HG02798 (cell line): ENCODE results near the gene ACSM6.
"Not testable (repeated sequence)": the region's sequence is repeated elsewhere in the genome, so short reads cannot be mapped to it uniquely, and the experiment has no call there.

Source experiments
- ATAC-seq: cut with Tn5 transposase; IDR thresholded peaks from one replicate; pipeline ENCODE4 v1.9.1; 2021; ENCODE audit warnings: mild to moderate bottlenecking; ENCODE audit not compliant: unreplicated experiment, poor library complexity

ACSM6 gene

GRCh38 chr10:95214369-95214768 lies 20.3 kb downstream of the ACSM6 start:
- ATAC-seq, result no peak

- peak; percentile 63 for ATAC-seq
Observed at GRCh38 chr10:95214793-95215192, 20.8 kb downstream of the ACSM6 start.

- ATAC-seq, result no peak
Observed at GRCh38 chr10:95217476-95217875, 23.4 kb downstream of the ACSM6 start.

- no peak for ATAC-seq
Observed at GRCh38 chr10:95220539-95220938, 26.5 kb downstream of the ACSM6 start.

- no peak for ATAC-seq
Observed at GRCh38 chr10:95221124-95221523, 27.1 kb downstream of the ACSM6 start.

GRCh38 chr10:95225136-95225535 lies 31.1 kb downstream of the ACSM6 start:
- ATAC-seq, result no peak

GRCh38 chr10:95228934-95229723 lies 35.1 kb downstream of the ACSM6 start:
- ATAC-seq, result not testable (repeated sequence)

GRCh38 chr10:95229724-95230627 lies 35.9 kb downstream of the ACSM6 start:
- no peak for ATAC-seq

GRCh38 chr10:95230677-95231586 lies 36.9 kb downstream of the ACSM6 start:
- peak; percentile 91 for ATAC-seq

GRCh38 chr10:95233377-95234034 lies 39.5 kb downstream of the ACSM6 start:
- no peak for ATAC-seq

- no peak for ATAC-seq
Observed at GRCh38 chr10:95234951-95235350, 40.9 kb downstream of the ACSM6 start.

- no peak for ATAC-seq
Observed at GRCh38 chr10:95235676-95236067, 41.6 kb downstream of the ACSM6 start.

- peak; percentile 96 for ATAC-seq
Observed at GRCh38 chr10:95236068-95236903, 42.2 kb downstream of the ACSM6 start.

GRCh38 chr10:95237376-95238170 lies 43.5 kb downstream of the ACSM6 start:
- ATAC-seq, result no peak

- ATAC-seq, result not testable (repeated sequence)
Observed at GRCh38 chr10:95240096-95240495, 46.1 kb downstream of the ACSM6 start.

GRCh38 chr10:95240811-95241210 lies 46.8 kb downstream of the ACSM6 start:
- ATAC-seq, result no peak

- ATAC-seq, result no peak
Observed at GRCh38 chr10:95241533-95241932, 47.5 kb downstream of the ACSM6 start.
